Glutamatergic neuron (in vitro differentiated cells): ENCODE results near the gene ZBTB7C. TPM values are rescaled to one million over a fixed set of nuclear protein-coding genes. Genes with fewer than 3 reads are reported as not detected.

Experiments
- DNase-seq: peaks from one replicate; pipeline ENCODE4 v3.0.0; 2022
- H3K27ac Mint-ChIP-seq: one replicate; pipeline ENCODE4 v1.8.0; 2020; ENCODE audit warnings: mild to moderate bottlenecking, mixed read lengths, inconsistent platforms; ENCODE audit not compliant: unreplicated experiment
- H3K27me3 Mint-ChIP-seq: one replicate; pipeline ENCODE4 v1.8.0; 2020; ENCODE audit warnings: mild to moderate bottlenecking, moderate library complexity, mixed read lengths, inconsistent platforms; ENCODE audit not compliant: unreplicated experiment
- H3K36me3 Mint-ChIP-seq: one replicate; pipeline ENCODE4 v1.8.0; 2020; ENCODE audit warnings: mild to moderate bottlenecking, mixed read lengths, inconsistent platforms; ENCODE audit not compliant: unreplicated experiment
- H3K4me1 Mint-ChIP-seq: one replicate; pipeline ENCODE4 v1.8.0; 2020; ENCODE audit warnings: mild to moderate bottlenecking, low read depth, mixed read lengths, inconsistent platforms; ENCODE audit not compliant: unreplicated experiment
- H3K4me3 Mint-ChIP-seq: one replicate; pipeline ENCODE4 v1.8.0; 2020; ENCODE audit warnings: mild to moderate bottlenecking, mixed read lengths, inconsistent platforms; ENCODE audit not compliant: unreplicated experiment
- H3K9me3 Mint-ChIP-seq: one replicate; pipeline ENCODE4 v1.8.0; 2020; ENCODE audit warnings: mild to moderate bottlenecking, moderate library complexity, mixed read lengths, inconsistent platforms; ENCODE audit not compliant: unreplicated experiment
- total RNA-seq: library from RNA; stranded (reverse); fragmentation: NEBNext Ultra II Directional; extraction: Animal tissue kit (Norgen Biotek cat#: 25700); gene quantifications from one replicate; pipeline ENCODE4 v1.2.1, GENCODE V29; 2021; ENCODE audit not compliant: unreplicated experiment
- TF ChIP-seq, protein P1 (sequence below): fragments of 200-600 bp; sonication (generic); IDR thresholded peaks from one replicate; pipeline ENCODE4 v1.5.0; 2021; ENCODE audit not compliant: partially characterized antibody, unreplicated experiment

ZBTB7C gene
- total RNA-seq, 1 donor from 2014 or later: 10.6 TPM

DNA sequence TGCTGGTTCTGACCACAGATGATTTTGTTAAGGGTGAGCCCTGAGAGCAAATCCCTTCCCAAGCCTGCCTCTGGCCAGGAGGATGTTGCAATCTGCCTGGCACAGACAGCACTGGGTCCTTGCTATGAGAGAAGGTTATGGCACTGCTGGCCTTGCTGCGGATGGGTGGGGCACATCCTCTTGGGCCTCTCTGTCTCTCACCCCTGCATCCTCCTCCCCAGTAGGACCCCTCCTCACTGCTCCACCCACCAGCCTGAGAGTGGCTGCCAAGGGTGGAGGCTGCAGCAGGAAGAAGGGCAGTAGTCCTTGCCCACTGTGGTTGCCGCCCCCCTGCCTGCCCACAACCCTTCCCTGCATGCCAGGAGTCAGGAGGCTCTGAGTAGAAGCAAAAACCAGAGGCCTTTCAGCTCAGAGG lies 180.9 kb downstream of the ZBTB7C start:
- peaks cover 8% of the 10 kb centered on the region for H3K9me3 Mint-ChIP-seq
- TF ChIP-seq, protein P1, sequence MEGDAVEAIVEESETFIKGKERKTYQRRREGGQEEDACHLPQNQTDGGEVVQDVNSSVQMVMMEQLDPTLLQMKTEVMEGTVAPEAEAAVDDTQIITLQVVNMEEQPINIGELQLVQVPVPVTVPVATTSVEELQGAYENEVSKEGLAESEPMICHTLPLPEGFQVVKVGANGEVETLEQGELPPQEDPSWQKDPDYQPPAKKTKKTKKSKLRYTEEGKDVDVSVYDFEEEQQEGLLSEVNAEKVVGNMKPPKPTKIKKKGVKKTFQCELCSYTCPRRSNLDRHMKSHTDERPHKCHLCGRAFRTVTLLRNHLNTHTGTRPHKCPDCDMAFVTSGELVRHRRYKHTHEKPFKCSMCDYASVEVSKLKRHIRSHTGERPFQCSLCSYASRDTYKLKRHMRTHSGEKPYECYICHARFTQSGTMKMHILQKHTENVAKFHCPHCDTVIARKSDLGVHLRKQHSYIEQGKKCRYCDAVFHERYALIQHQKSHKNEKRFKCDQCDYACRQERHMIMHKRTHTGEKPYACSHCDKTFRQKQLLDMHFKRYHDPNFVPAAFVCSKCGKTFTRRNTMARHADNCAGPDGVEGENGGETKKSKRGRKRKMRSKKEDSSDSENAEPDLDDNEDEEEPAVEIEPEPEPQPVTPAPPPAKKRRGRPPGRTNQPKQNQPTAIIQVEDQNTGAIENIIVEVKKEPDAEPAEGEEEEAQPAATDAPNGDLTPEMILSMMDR: no peak

DNA sequence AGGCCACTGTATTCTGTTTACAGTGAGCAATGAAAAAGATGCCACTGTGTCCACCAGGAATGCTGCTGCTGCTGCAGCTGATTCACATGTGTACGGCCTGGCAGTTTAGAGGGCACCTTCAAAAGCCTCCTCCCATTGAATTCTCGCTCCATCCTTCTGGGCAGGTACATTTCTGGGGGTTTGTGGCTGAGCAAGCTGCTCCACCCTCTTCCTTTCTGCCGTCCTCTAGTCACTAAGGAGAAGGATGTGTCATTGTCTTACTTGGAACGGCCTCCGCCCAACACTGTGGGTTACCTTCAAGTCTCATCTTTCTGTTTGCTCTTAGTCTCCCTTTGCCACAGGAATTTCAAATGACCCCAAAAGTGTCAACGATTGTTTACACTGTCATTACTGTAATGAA lies 182.0 kb downstream of the ZBTB7C start:
- Mint-ChIP-seq H3K27ac (peak overlapping the region; percentile 7), H3K9me3 (peaks cover 6% of the 10 kb centered on the region)

More for the DNA sequence above, 180.9 kb downstream of the ZBTB7C start:
- Mint-ChIP-seq H3K4me3 (peak overlapping the region; percentile 34), H3K27me3 (peaks cover 3% of the 10 kb centered on the region), H3K27ac (peak overlapping the region; percentile 91), H3K4me1 (peaks cover 23% of the 10 kb centered on the region), H3K36me3 (peaks cover 11% of the 10 kb centered on the region)
- DNase-seq: no peak

DNA sequence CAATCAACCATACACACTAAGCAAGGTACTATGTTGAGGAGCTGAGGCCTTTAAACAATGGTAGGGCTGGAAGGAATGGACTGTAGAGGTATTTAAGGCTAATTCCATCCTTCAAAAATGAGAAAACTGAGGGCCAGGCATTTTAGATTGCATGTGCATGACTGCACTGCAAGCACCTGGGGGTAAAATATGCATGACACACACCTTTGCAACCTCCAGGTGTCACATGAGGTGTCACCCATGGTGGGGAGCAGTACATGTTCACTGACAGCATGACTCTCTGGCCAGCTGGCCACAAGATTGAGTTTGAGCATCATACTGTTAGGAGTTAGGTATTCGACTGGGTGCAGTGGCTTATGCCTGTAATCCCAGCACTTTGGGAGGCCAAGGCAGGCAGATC lies 182.8 kb downstream of the ZBTB7C start:
- Mint-ChIP-seq H3K4me3 (no peak overlapping the region), H3K27me3 (peaks cover 5% of the 10 kb centered on the region), H3K27ac (no peak overlapping the region), H3K4me1 (peaks cover 23% of the 10 kb centered on the region), H3K9me3 (peaks cover 6% of the 10 kb centered on the region), H3K36me3 (peaks cover 5% of the 10 kb centered on the region)
- TF ChIP-seq, protein P1: no peak
- no peak for DNase-seq

More for the DNA sequence above, 182.0 kb downstream of the ZBTB7C start:
- Mint-ChIP-seq H3K4me3 (no peak overlapping the region), H3K36me3 (peaks cover 6% of the 10 kb centered on the region), H3K27me3 (peaks cover 5% of the 10 kb centered on the region), H3K4me1 (peaks cover 23% of the 10 kb centered on the region)
- DNase-seq: no peak
- TF ChIP-seq, protein P1: no peak

DNA sequence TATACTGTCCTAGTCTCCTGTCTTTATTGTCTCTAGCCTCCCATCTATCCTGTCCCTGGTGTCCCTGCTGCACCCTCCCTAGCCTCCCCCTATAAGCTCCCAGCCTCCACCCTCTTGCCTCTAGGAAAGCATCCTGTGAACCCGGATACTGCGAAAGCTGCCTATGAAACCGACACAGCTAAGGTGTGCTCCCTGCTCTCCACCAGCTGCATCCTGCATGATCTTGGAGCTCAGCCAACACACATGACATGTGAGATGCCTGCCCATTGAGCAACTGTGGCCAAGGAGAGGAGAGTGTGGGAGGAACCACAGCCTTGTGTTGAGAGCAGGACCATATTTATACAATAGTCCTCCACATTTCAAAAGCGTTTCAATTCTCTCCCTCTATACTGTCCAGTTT lies 187.1 kb downstream of the ZBTB7C start:
- TF ChIP-seq, protein P1: no peak
- peaks cover 5% of the 10 kb centered on the region for H3K36me3 Mint-ChIP-seq
- peaks cover 4% of the 10 kb centered on the region for H3K27me3 Mint-ChIP-seq
- DNase-seq: no peak
- peaks cover 7% of the 10 kb centered on the region for H3K9me3 Mint-ChIP-seq
- peaks cover 11% of the 10 kb centered on the region for H3K4me1 Mint-ChIP-seq
- H3K27ac Mint-ChIP-seq: no peak overlapping the region
- no peak overlapping the region for H3K4me3 Mint-ChIP-seq

GRCh38 chr18:48219810-48220499 lies 189.2 kb downstream of the ZBTB7C start:
- Mint-ChIP-seq H3K27me3 (peaks cover 8% of the 10 kb centered on the region), H3K27ac (no peak overlapping the region), H3K36me3 (peaks cover 5% of the 10 kb centered on the region), H3K4me3 (no peak overlapping the region), H3K4me1 (peaks cover 12% of the 10 kb centered on the region), H3K9me3 (peaks cover 7% of the 10 kb centered on the region)
- TF ChIP-seq, protein P1: no peak
- DNase-seq: no peak
